A673 (cell line): ENCODE results near the gene BBS12. TPM values are rescaled to one million over a fixed set of nuclear protein-coding genes. Genes with fewer than 3 reads are reported as not detected.

Experiments used
- BruUV-seq: library from RNA; stranded (reverse); fragments of 400-500 nt; replicated peaks from 2 replicates; lab custom pipeline; 2021; lab: Mats Ljungman, UMichigan
- CTCF ChIA-PET: fragments of 300-600 bp; sonication (Branson Sonifier 250); formaldehyde crosslinking; loops from one replicate; lab custom pipeline; 2022; ENCODE audit warnings: antibody characterized with exemption; lab: Charles Lee
- POLR2A ChIA-PET: fragments of 300-600 bp; sonication (Branson Sonifier 250); formaldehyde crosslinking; loops from one replicate; lab custom pipeline; 2022; ENCODE audit warnings: antibody characterized with exemption; ENCODE audit not compliant: low non-redundant PET; lab: Charles Lee
- DNase-seq: peaks from one replicate; pipeline ENCODE4 v3.0.0-alpha.2; 2015; ENCODE audit warnings: low spot score
- H3K27ac ChIP-seq: fragments of 200-600 bp; sonication (generic); 2 replicates; pipeline ENCODE4 v1.5.1; 2016; ENCODE audit warnings: mixed run types, low read depth, mild to moderate bottlenecking, mixed read lengths, antibody characterized with exemption, low read length; ENCODE audit not compliant: poor library complexity, severe bottlenecking
- H3K27me3 ChIP-seq: fragments of 200-600 bp; sonication (generic); replicated peaks from 2 replicates; pipeline ENCODE4 v1.6.1; 2017; ENCODE audit warnings: mixed run types, low read depth, mild to moderate bottlenecking, mixed read lengths, antibody characterized with exemption, low read length; ENCODE audit not compliant: insufficient read depth, poor library complexity
- H3K36me3 ChIP-seq: fragments of 200-600 bp; sonication (generic); 2 replicates; pipeline ENCODE4 v1.6.1; 2016; ENCODE audit warnings: mixed run types, mild to moderate bottlenecking, mixed read lengths, antibody characterized with exemption, low read length; ENCODE audit not compliant: insufficient read depth, poor library complexity, severe bottlenecking
- H3K4me1 ChIP-seq: fragments of 200-600 bp; sonication (generic); 2 replicates; pipeline ENCODE4 v1.6.1; 2017; ENCODE audit warnings: mixed run types, mild to moderate bottlenecking, mixed read lengths, antibody characterized with exemption, low read length; ENCODE audit not compliant: insufficient read depth, poor library complexity, severe bottlenecking
- H3K4me3 ChIP-seq: fragments of 200-600 bp; sonication (generic); 2 replicates; pipeline ENCODE4 v1.5.1; 2016; ENCODE audit warnings: low read depth, mixed run types, mild to moderate bottlenecking, mixed read lengths, low read length; ENCODE audit not compliant: poor library complexity, severe bottlenecking
- H3K9me3 ChIP-seq: fragments of 200-600 bp; sonication (generic); 2 replicates; pipeline ENCODE4 v1.6.1; 2016; ENCODE audit warnings: mixed run types, low read depth, mild to moderate bottlenecking, mixed read lengths, antibody characterized with exemption, low read length; ENCODE audit not compliant: poor library complexity, severe bottlenecking
- EZH2 ChIP-seq: fragments of 200-600 bp; sonication (generic); IDR thresholded peaks from 2 replicates; pipeline ENCODE4 v1.6.1; 2017; ENCODE audit warnings: borderline replicate concordance, low read depth, mild to moderate bottlenecking, mixed read lengths, antibody characterized with exemption, low read length; ENCODE audit not compliant: poor library complexity, severe bottlenecking
- intact Hi-C: fragments of 100-400 bp; cut with micrococcal nuclease; formaldehyde crosslinking; loops from one replicate; pipeline ENCODE4 v1.10.0; 2022; ENCODE audit not compliant: unreplicated experiment
- total RNA-seq: library from RNA; stranded (reverse); gene quantifications from 2 replicates; pipeline ENCODE4 v1.2.3, GENCODE V29; 2021
- TF ChIP-seq, protein P1 (sequence below): fragments of 300-800, 200-600 bp; sonication (generic); conservative IDR thresholded peaks from 2 replicates; pipeline ENCODE4 v1.5.1; 2017; ENCODE audit warnings: low read depth, mild to moderate bottlenecking, antibody characterized with exemption, low read length, moderate library complexity, mixed read lengths

BBS12 gene
- total RNA-seq, 1 experiment from 2014 or later: 1.9 TPM

DNA sequence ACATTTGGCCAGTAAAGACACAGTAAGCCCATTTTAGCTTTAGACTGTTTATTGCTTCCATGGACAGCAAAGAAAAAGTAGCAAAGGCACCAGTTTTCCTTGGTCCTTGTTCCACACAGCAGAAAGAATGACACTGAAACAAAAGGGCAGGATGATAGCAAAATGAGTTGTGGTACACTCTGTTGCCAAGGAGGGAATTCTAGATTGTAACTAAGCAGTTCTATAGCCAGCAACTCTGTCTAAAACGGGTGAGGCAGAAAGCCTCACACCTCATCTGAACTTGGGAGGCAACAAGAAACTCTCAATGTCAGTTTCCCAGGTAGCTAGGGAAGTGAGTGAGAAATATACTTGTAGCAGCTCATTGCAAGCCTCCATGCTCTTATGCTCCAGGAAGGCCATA is 39.2 kb downstream of the BBS12 start:
- peaks cover 6% of the 10 kb centered on the region for H3K4me1 ChIP-seq
- ChIA-PET CTCF (no interaction called here), POLR2A (no interaction called here)
- intact Hi-C loops: no loop called here
- no peak overlapping the region for H3K27ac ChIP-seq
- H3K27me3 ChIP-seq: no peaks in the 10 kb centered on the region
- no peaks in the 10 kb centered on the region for H3K9me3 ChIP-seq
- no peaks in the 10 kb centered on the region for H3K36me3 ChIP-seq
- DNase-seq: no peak
- H3K4me3 ChIP-seq: no peak overlapping the region
- TF ChIP-seq, protein P1, sequence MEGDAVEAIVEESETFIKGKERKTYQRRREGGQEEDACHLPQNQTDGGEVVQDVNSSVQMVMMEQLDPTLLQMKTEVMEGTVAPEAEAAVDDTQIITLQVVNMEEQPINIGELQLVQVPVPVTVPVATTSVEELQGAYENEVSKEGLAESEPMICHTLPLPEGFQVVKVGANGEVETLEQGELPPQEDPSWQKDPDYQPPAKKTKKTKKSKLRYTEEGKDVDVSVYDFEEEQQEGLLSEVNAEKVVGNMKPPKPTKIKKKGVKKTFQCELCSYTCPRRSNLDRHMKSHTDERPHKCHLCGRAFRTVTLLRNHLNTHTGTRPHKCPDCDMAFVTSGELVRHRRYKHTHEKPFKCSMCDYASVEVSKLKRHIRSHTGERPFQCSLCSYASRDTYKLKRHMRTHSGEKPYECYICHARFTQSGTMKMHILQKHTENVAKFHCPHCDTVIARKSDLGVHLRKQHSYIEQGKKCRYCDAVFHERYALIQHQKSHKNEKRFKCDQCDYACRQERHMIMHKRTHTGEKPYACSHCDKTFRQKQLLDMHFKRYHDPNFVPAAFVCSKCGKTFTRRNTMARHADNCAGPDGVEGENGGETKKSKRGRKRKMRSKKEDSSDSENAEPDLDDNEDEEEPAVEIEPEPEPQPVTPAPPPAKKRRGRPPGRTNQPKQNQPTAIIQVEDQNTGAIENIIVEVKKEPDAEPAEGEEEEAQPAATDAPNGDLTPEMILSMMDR: no peak
- no peak for TF ChIP-seq EZH2
- BruUV-seq: no TSS peak

DNA sequence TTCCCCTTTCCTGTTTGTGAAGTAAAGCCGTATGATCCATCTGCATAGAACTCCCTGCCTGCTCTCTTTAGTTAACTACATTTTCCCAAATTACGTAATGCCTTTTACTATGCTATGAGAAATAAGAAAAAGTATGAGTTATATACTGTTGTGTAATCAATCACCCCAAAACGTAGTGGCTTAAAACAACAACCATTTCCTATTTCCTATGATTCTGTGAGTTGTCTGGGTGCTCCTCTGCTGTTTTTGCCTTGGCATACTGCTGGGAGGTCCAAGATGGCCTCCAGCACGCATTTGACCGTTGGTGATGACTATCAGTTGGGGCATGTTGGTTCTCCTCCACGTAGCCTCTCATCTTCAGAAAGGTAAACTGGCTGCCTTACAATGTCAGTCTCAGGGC is 39.8 kb downstream of the BBS12 start:
- Histone ChIP-seq H3K36me3 (no peaks in the 10 kb centered on the region), H3K4me1 (peaks cover 6% of the 10 kb centered on the region), H3K9me3 (no peaks in the 10 kb centered on the region), H3K27me3 (no peaks in the 10 kb centered on the region), H3K27ac (no peak overlapping the region), H3K4me3 (no peak overlapping the region)
- no peak for TF ChIP-seq EZH2
- TF ChIP-seq, protein P1: no peak
- POLR2A ChIA-PET: no interaction called here
- intact Hi-C loops: no loop called here
- DNase-seq: no peak
- no TSS peak for BruUV-seq
- CTCF ChIA-PET: no interaction called here

DNA sequence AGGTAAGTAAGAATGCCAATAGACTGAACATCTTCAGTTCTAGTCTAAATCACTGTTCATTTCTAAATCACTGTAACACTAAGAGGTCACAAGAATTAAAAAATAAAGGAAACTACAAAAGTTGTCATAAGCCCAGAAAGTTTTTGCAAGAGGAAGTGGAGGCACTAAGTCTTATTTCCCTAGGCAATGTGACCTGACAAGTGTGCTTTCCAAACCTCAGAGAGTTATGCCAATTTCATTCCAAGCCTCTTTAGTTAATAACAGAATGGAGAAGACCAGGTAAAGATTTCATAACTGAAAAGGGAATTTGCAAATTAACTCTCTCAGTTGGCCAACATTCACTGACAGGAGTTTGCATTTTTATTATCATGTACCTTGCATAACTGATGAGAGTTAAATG is 40.5 kb downstream of the BBS12 start:
- CTCF ChIA-PET: no interaction called here
- H3K27me3 ChIP-seq: no peaks in the 10 kb centered on the region
- peaks cover 6% of the 10 kb centered on the region for H3K4me1 ChIP-seq
- POLR2A ChIA-PET: no interaction called here
- intact Hi-C loops: no loop called here
- H3K4me3 ChIP-seq: no peak overlapping the region
- H3K27ac ChIP-seq: no peak overlapping the region
- H3K36me3 ChIP-seq: no peaks in the 10 kb centered on the region
- no peak for DNase-seq
- TF ChIP-seq EZH2: no peak
- TF ChIP-seq, protein P1: no peak
- BruUV-seq: no TSS peak
- H3K9me3 ChIP-seq: no peaks in the 10 kb centered on the region
